ENCODE data around the gene SF3B4.
A peak's percentile ranks its signal among the peaks of the same experiment; 100 is the strongest.

The SF3B4 gene

GRCh38 chr1:149932474-149932873, 4.9 kb upstream of the SF3B4 start:
- DNase-seq (ENCODE audit: low spot score) = no peak

- DNase-seq (ENCODE audit: low spot score) = no peak
Observed at GRCh38 chr1:149931212-149931790, 3.7 kb upstream of the SF3B4 start.

- no peak for DNase-seq (ENCODE audit: low spot score)
Observed at GRCh38 chr1:149929856-149930255, 2.3 kb upstream of the SF3B4 start.

- no peak for DNase-seq (ENCODE audit: low spot score)
Observed at GRCh38 chr1:149928401-149928724, 760 bp upstream of the SF3B4 start.

- DNase-seq (ENCODE audit: low spot score) = no peak
Observed at GRCh38 chr1:149927056-149927562, 494 bp downstream of the SF3B4 start.

GRCh38 chr1:149926296-149926695, 1.3 kb downstream of the SF3B4 start:
- DNase-seq (ENCODE audit: low spot score) = no peak

GRCh38 chr1:149925751-149926150, 1.9 kb downstream of the SF3B4 start:
- DNase-seq (ENCODE audit: low spot score) = no peak

- DNase-seq (ENCODE audit: low spot score) = no peak
Observed at GRCh38 chr1:149925345-149925744, 2.3 kb downstream of the SF3B4 start.

GRCh38 chr1:149923626-149924025, 4.0 kb downstream of the SF3B4 start:
- DNase-seq (ENCODE audit: low spot score) = no peak

GRCh38 chr1:149917571-149918144, 9.9 kb downstream of the SF3B4 start, which contains the start of gene SV2A:
SV2A (minus strand) TSS chr1:149917844; CDS start chr1:149913840, 4,004 bp downstream.
- peak; percentile 25 for DNase-seq (ENCODE audit: low spot score)

- DNase-seq (ENCODE audit: low spot score) = no peak
Observed at GRCh38 chr1:149916898-149917252, 10.7 kb downstream of the SF3B4 start.

GRCh38 chr1:149916193-149916897, 11.3 kb downstream of the SF3B4 start:
- no peak for DNase-seq (ENCODE audit: low spot score)

GRCh38 chr1:149915429-149916192, 12.0 kb downstream of the SF3B4 start:
- no peak for DNase-seq (ENCODE audit: low spot score)

- no peak for DNase-seq (ENCODE audit: low spot score)
Observed at GRCh38 chr1:149914545-149914944, 13.1 kb downstream of the SF3B4 start.

GRCh38 chr1:149906570-149907075, 21.0 kb downstream of the SF3B4 start:
- DNase-seq (ENCODE audit: low spot score) = no peak

GRCh38 chr1:149903836-149904491, 23.6 kb downstream of the SF3B4 start:
- DNase-seq (ENCODE audit: low spot score) = no peak

- peak; percentile 81 for DNase-seq (ENCODE audit: low spot score)
Observed at GRCh38 chr1:149899460-149900284, 27.9 kb downstream of the SF3B4 start, which contains the start of gene BOLA1. BOLA1 (plus strand) TSS chr1:149899568; CDS start chr1:149900060, 492 bp downstream.

GRCh38 chr1:149896575-149896974, 31.0 kb downstream of the SF3B4 start:
- DNase-seq (ENCODE audit: low spot score) = no peak

GRCh38 chr1:149888999-149889289, 38.7 kb downstream of the SF3B4 start:
- DNase-seq (ENCODE audit: low spot score) = no peak

- DNase-seq (ENCODE audit: low spot score) = peak; percentile 81
Observed at GRCh38 chr1:149888247-149888998, 39.2 kb downstream of the SF3B4 start.

All from CD4-positive, alpha-beta T cell treated with Interleukin-15 for 4 hours (primary cell).